CD14-positive monocyte (primary cell): ENCODE measurements around the gene SCMH1. TPM values are rescaled to one million over a fixed set of nuclear protein-coding genes. Genes with fewer than 3 reads are reported as not detected.

ENCODE experiments used
- DNase-seq, 3 donors: peaks; one replicate each; pipeline ENCODE4 v3.0.0-alpha.2; 2011 to 2022
- H2AFZ ChIP-seq: 2 replicates; pipeline ENCODE4 v1.6.0; 2012; ENCODE audit warnings: mild to moderate bottlenecking, low read depth, low read length, inconsistent platforms; ENCODE audit not compliant: insufficient read depth, poor library complexity, severe bottlenecking
- H3K27ac ChIP-seq, 2 donors: 1 replicate in 1 of 2; 2 replicates in 1 of 2; pipeline ENCODE4 v1.5.1; 2012 to 2013; ENCODE audit warnings: low read length in 2 of 2, control low read depth in 1 of 2, inconsistent platforms in 1 of 2, low read depth in 1 of 2, mild to moderate bottlenecking in 1 of 2
- H3K27me3 ChIP-seq, 2 donors: one replicate each; pipeline versions ENCODE4 v1.6.0 to v1.6.1; 2011 to 2013; ENCODE audit warnings: low read length in 2 of 2; ENCODE audit not compliant: control insufficient read depth in 2 of 2, insufficient read depth in 2 of 2
- H3K36me3 ChIP-seq, 2 donors: replicated peaks in 1 of 2; 1 replicate in 1 of 2; 2 replicates in 1 of 2; pipeline versions ENCODE4 v1.5.1 to v1.6.1; 2012 to 2013; ENCODE audit warnings: low read length in 2 of 2, control low read depth in 1 of 2, inconsistent platforms in 1 of 2, mild to moderate bottlenecking in 1 of 2; ENCODE audit not compliant: insufficient read depth in 2 of 2, control insufficient read depth in 1 of 2
- H3K4me1 ChIP-seq, 2 donors: 1 replicate in 1 of 2; 2 replicates in 1 of 2; pipeline versions ENCODE4 v1.5.1 to v1.6.1; 2012 to 2013; ENCODE audit warnings: low read length in 2 of 2, control low read depth in 1 of 2, inconsistent platforms in 1 of 2, mild to moderate bottlenecking in 1 of 2, moderate library complexity in 1 of 2; ENCODE audit not compliant: insufficient read depth in 2 of 2, control insufficient read depth in 1 of 2
- H3K4me2 ChIP-seq: replicated peaks from 2 replicates; pipeline ENCODE3; 2012; ENCODE audit warnings: low read length, moderate library complexity, mild to moderate bottlenecking; ENCODE audit not compliant: poor library complexity, severe bottlenecking; ENCODE audit errors: extremely low read depth
- H3K4me3 ChIP-seq, 3 experiments: fragments of 200-600 bp in 1 of 3; sonication (generic) in 1 of 3; replicated peaks in 1 of 3; 1 replicate in 2 of 3; 2 replicates in 1 of 3; pipeline ENCODE4 v1.5.1; 2011 to 2013; ENCODE audit warnings: low read length in 3 of 3, mild to moderate bottlenecking in 3 of 3, control low read depth in 2 of 3, low read depth in 2 of 3, inconsistent platforms in 1 of 3, moderate library complexity in 1 of 3
- H3K79me2 ChIP-seq: 2 replicates; pipeline ENCODE4 v1.6.0; 2012; ENCODE audit warnings: mild to moderate bottlenecking, control low read depth, inconsistent platforms, low read length, moderate library complexity; ENCODE audit not compliant: insufficient read depth
- H3K9ac ChIP-seq: 2 replicates; pipeline ENCODE4 v1.6.0; 2017; ENCODE audit warnings: low read length, mild to moderate bottlenecking; ENCODE audit not compliant: insufficient read depth, poor library complexity, severe bottlenecking
- H3K9me3 ChIP-seq, 2 donors: replicated peaks in 1 of 2; 1 replicate in 1 of 2; 2 replicates in 1 of 2; pipeline versions ENCODE4 v1.5.1 to v1.6.1; 2012 to 2013; ENCODE audit warnings: low read length in 2 of 2, control low read depth in 1 of 2; ENCODE audit not compliant: control insufficient read depth in 1 of 2, insufficient read depth in 1 of 2
- H4K20me1 ChIP-seq: 2 replicates; pipeline ENCODE4 v1.6.0; 2012; ENCODE audit warnings: mild to moderate bottlenecking, low read length, control low read depth, moderate library complexity; ENCODE audit not compliant: insufficient read depth
- H3K27ac Mint-ChIP-seq, 7 donors: one replicate each; pipeline ENCODE4 v1.8.0; 2020; ENCODE audit warnings: mild to moderate bottlenecking in 7 of 7, mixed read lengths in 7 of 7, moderate library complexity in 6 of 7, inconsistent platforms in 2 of 7
- H3K27me3 Mint-ChIP-seq, 3 donors: one replicate each; pipeline ENCODE4 v1.8.0; 2021 to 2022; ENCODE audit warnings: low read depth in 3 of 3, mild to moderate bottlenecking in 3 of 3, mixed read lengths in 3 of 3, moderate library complexity in 3 of 3, inconsistent platforms in 1 of 3
- H3K36me3 Mint-ChIP-seq, 2 donors: one replicate each; pipeline ENCODE4 v1.8.0; 2020; ENCODE audit warnings: mixed read lengths in 2 of 2, inconsistent platforms in 1 of 2, mild to moderate bottlenecking in 1 of 2
- H3K4me1 Mint-ChIP-seq: one replicate; pipeline ENCODE4 v1.8.0; 2020; ENCODE audit warnings: mild to moderate bottlenecking, mixed read lengths
- H3K4me3 Mint-ChIP-seq, 2 donors: one replicate each; pipeline ENCODE4 v1.8.0; 2020; ENCODE audit warnings: mild to moderate bottlenecking in 2 of 2, mixed read lengths in 2 of 2, moderate library complexity in 1 of 2
- H3K9me3 Mint-ChIP-seq, 7 donors: one replicate each; pipeline ENCODE4 v1.8.0; 2020 to 2022; ENCODE audit warnings: mixed read lengths in 7 of 7, mild to moderate bottlenecking in 6 of 7, moderate library complexity in 6 of 7, inconsistent platforms in 2 of 7
- WGBS: methylation state at CpG from one replicate; pipeline ENCODE4 v1.1.5; 2013; ENCODE audit warnings: missing lambda C conversion rate; ENCODE audit not compliant: insufficient coverage; 5-methylcytosine and 5-hydroxymethylcytosine counted together
- intact Hi-C, 2 donors: fragments of 100-400 bp; cut with micrococcal nuclease; formaldehyde crosslinking; loops; one replicate each; pipeline versions ENCODE4 v1.15.0 to v1.15.1; 2023
- polyA plus RNA-seq, 3 donors: library from polyadenylated mRNA; depleted of rRNA in 1 of 3; unstranded in 2 of 3; stranded (reverse) in 1 of 3; fragments of 300-500 nt in 2 of 3; fragments of >200 nt in 1 of 3; fragmentation: Illumina TruSeq in 2 of 3; gene quantifications; 1 replicate in 2 of 3; 2 replicates in 1 of 3; pipeline ENCODE4 v1.2.3, GENCODE V29; 2012 to 2021
- TF ChIP-seq, protein P1 (sequence below): fragments of 200-600 bp; IDR thresholded peaks from one replicate; pipeline ENCODE4 v1.8.0; 2022; ENCODE audit warnings: antibody characterized with exemption, mild to moderate bottlenecking

SCMH1 gene
- polyA plus RNA-seq, 3 donors: 0.66 to 12.7 (median 0.74) TPM

GRCh38 chr1:41097105-41097504, 145.0 kb downstream of the SCMH1 start:
- WGBS: 79% methylated on average over 2 of the region's 4 CpGs
- Histone ChIP-seq H3K4me2 (no peak overlapping the region), H3K79me2 (no peaks in the 10 kb centered on the region), H3K9ac (no peak overlapping the region), H3K4me1 (no peaks in the 10 kb centered on the region), H3K36me3 (peaks cover 0 to 4% of the 10 kb centered on the region in 2 donors), H3K9me3 (no peaks in the 10 kb centered on the region), H2AFZ (no peak overlapping the region), H4K20me1 (no peaks in the 10 kb centered on the region), H3K27ac (no peak overlapping the region), H3K27me3 (no peaks in the 10 kb centered on the region), H3K4me3 (no peak overlapping the region)
- Mint-ChIP-seq H3K4me3 (no peak overlapping the region), H3K27ac (no peak overlapping the region), H3K9me3 (no peaks in the 10 kb centered on the region), H3K36me3 (peaks cover 3 to 13% of the 10 kb centered on the region in 2 donors), H3K4me1 (no peaks in the 10 kb centered on the region), H3K27me3 (no peaks in the 10 kb centered on the region)
- intact Hi-C loops: no loop called here
- TF ChIP-seq, protein P1, sequence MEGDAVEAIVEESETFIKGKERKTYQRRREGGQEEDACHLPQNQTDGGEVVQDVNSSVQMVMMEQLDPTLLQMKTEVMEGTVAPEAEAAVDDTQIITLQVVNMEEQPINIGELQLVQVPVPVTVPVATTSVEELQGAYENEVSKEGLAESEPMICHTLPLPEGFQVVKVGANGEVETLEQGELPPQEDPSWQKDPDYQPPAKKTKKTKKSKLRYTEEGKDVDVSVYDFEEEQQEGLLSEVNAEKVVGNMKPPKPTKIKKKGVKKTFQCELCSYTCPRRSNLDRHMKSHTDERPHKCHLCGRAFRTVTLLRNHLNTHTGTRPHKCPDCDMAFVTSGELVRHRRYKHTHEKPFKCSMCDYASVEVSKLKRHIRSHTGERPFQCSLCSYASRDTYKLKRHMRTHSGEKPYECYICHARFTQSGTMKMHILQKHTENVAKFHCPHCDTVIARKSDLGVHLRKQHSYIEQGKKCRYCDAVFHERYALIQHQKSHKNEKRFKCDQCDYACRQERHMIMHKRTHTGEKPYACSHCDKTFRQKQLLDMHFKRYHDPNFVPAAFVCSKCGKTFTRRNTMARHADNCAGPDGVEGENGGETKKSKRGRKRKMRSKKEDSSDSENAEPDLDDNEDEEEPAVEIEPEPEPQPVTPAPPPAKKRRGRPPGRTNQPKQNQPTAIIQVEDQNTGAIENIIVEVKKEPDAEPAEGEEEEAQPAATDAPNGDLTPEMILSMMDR: no peak
- no peak for DNase-seq

GRCh38 chr1:41093826-41094225, 148.3 kb downstream of the SCMH1 start:
- Histone ChIP-seq H3K4me3 (no peak overlapping the region), H3K36me3 (peaks cover 0 to 4% of the 10 kb centered on the region in 2 donors), H3K27ac (no peak overlapping the region), H3K9ac (no peak overlapping the region), H3K4me2 (no peak overlapping the region), H2AFZ (no peak overlapping the region), H4K20me1 (no peaks in the 10 kb centered on the region), H3K4me1 (no peaks in the 10 kb centered on the region), H3K79me2 (no peaks in the 10 kb centered on the region), H3K9me3 (no peaks in the 10 kb centered on the region), H3K27me3 (no peaks in the 10 kb centered on the region)
- Mint-ChIP-seq H3K27me3 (no peaks in the 10 kb centered on the region), H3K4me1 (no peaks in the 10 kb centered on the region), H3K27ac (no peak overlapping the region), H3K36me3 (peaks cover 6 to 7% of the 10 kb centered on the region in 2 donors), H3K4me3 (no peak overlapping the region), H3K9me3 (no peaks in the 10 kb centered on the region)
- TF ChIP-seq, protein P1: no peak
- DNase-seq: no peak
- intact Hi-C loops: no loop called here
- WGBS: no CpG with 5 or more reads among the region's 5 CpGs
